ENCODE results near the gene KCNJ12.

- TF ChIP-seq EZH2phosphoT487 (IDR thresholded peaks at IDR 0.05): no peak
- no peak for TF ChIP-seq CTCF (IDR thresholded peaks at IDR 0.05)
- TF ChIP-seq EZH2 (IDR thresholded peaks at IDR 0.05): no peak
Observed at GRCh38 chr17:21378553-21378952, 2.4 kb downstream of the KCNJ12 start.
